ENCODE measurements around the gene GEMIN5.

Gene GEMIN5

GRCh38 chr5:154878642-154879335 lies 59.2 kb downstream of the GEMIN5 start:
- Histone ChIP-seq H3K4me3 (ENCODE audit: low read length) (no peak overlapping the region), H3K9me3 (ENCODE audit: control insufficient read depth, insufficient read depth, low read length) (peaks cover 8% of the 10 kb centered on the region; the same call in 1 of the 2 replicates), H3K36me3 (ENCODE audit: control insufficient read depth, low read length) (peaks cover 45% of the 10 kb centered on the region), H3K4me2 (ENCODE audit: low read length) (no peak overlapping the region), H3K79me2 (ENCODE audit: control insufficient read depth, low read length) (no peaks in the 10 kb centered on the region), H3K4me1 (ENCODE audit: control insufficient read depth, low read length) (no peaks in the 10 kb centered on the region), H4K20me1 (ENCODE audit: control insufficient read depth, insufficient read depth, low read depth, low read length) (no peaks in the 10 kb centered on the region), H3K27me3 (ENCODE audit: control insufficient read depth, low read length) (no peaks in the 10 kb centered on the region), H3K27ac (ENCODE audit: low read depth, low read length) (no peak overlapping the region), H3F3A (ENCODE audit: control insufficient read depth, insufficient read depth) (0 out of 2 replicates have a peak, but pooled peaks cover 4% of the 10 kb centered on the region), H3K9me2 (replicated peaks; ENCODE audit: control insufficient read depth, low read length) (no peaks in the 10 kb centered on the region)
- TF ChIP-seq CTCF (IDR thresholded peaks at IDR 0.05; ENCODE audit: low read depth, low read length, poor library complexity, severe bottlenecking) = no peak
- no peak for TF ChIP-seq EZH2phosphoT487 (IDR thresholded peaks at IDR 0.05; ENCODE audit: borderline replicate concordance, low read length)

- no peaks in the 10 kb centered on the region for H3K27me3 ChIP-seq (ENCODE audit: control insufficient read depth, low read length)
- H3K9me3 ChIP-seq (ENCODE audit: control insufficient read depth, insufficient read depth, low read length) = peaks cover 5% of the 10 kb centered on the region; the same call in 1 of the 2 replicates
- H4K20me1 ChIP-seq (ENCODE audit: control insufficient read depth, insufficient read depth, low read depth, low read length) = no peaks in the 10 kb centered on the region
- no peak overlapping the region for H3K4me3 ChIP-seq (ENCODE audit: low read length)
- no peaks in the 10 kb centered on the region for H3K4me1 ChIP-seq (ENCODE audit: control insufficient read depth, low read length)
- TF ChIP-seq CTCF (IDR thresholded peaks at IDR 0.05; ENCODE audit: low read depth, low read length, poor library complexity, severe bottlenecking) = no peak
- H3K9me2 ChIP-seq (replicated peaks; ENCODE audit: control insufficient read depth, low read length) = no peaks in the 10 kb centered on the region
- 0 out of 2 replicates have a peak, but pooled peaks cover 4% of the 10 kb centered on the region for H3F3A ChIP-seq (ENCODE audit: control insufficient read depth, insufficient read depth)
- peaks cover under 1% of the 10 kb centered on the region; the same call in 1 of the 2 replicates for H3K79me2 ChIP-seq (ENCODE audit: control insufficient read depth, low read length)
- no peak overlapping the region for H3K27ac ChIP-seq (ENCODE audit: low read depth, low read length)
- H3K4me2 ChIP-seq (ENCODE audit: low read length) = no peak overlapping the region
- peaks cover 77% of the 10 kb centered on the region for H3K36me3 ChIP-seq (ENCODE audit: control insufficient read depth, low read length)
These were observed 64.2 kb downstream of the GEMIN5 start for GRCh38 chr5:154873791-154874331.

DNA sequence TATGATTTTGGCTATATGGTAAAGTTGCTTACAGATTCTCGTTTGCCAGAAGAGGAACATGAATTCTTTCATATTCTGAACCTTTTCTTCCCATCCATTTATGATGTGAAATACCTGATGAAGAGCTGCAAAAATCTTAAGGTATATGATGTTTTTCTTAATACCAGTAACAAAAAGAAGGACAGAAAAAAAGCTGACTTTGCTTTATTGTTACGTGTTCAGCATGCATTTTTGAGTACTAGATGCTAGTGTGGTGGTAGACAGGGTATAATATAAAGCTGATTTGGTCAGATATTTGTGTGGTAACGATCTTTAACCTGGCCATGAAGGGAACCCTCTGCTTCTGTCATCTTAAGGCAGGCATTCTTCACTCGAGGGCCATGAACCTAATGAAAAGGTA lies 66.3 kb downstream of the GEMIN5 start:
- Histone ChIP-seq H3K4me3 (ENCODE audit: low read length) (no peak overlapping the region), H3K9me3 (ENCODE audit: control insufficient read depth, insufficient read depth, low read length) (no peaks in the 10 kb centered on the region), H3K4me1 (ENCODE audit: control insufficient read depth, low read length) (no peaks in the 10 kb centered on the region), H4K20me1 (ENCODE audit: control insufficient read depth, insufficient read depth, low read depth, low read length) (no peaks in the 10 kb centered on the region), H3K27ac (ENCODE audit: low read depth, low read length) (no peak overlapping the region), H3K9me2 (replicated peaks; ENCODE audit: control insufficient read depth, low read length) (no peaks in the 10 kb centered on the region), H3K79me2 (ENCODE audit: control insufficient read depth, low read length) (peaks cover 6% of the 10 kb centered on the region; the same call in 1 of the 2 replicates), H3K4me2 (ENCODE audit: low read length) (no peak overlapping the region), H3K36me3 (ENCODE audit: control insufficient read depth, low read length) (peaks cover 78% of the 10 kb centered on the region), H3K27me3 (ENCODE audit: control insufficient read depth, low read length) (no peaks in the 10 kb centered on the region), H3F3A (ENCODE audit: control insufficient read depth, insufficient read depth) (0 out of 2 replicates have a peak, but pooled peaks cover 3% of the 10 kb centered on the region)
- TF ChIP-seq EZH2phosphoT487 (IDR thresholded peaks at IDR 0.05; ENCODE audit: borderline replicate concordance, low read length) = no peak
- no peak for TF ChIP-seq CTCF (IDR thresholded peaks at IDR 0.05; ENCODE audit: low read depth, low read length, poor library complexity, severe bottlenecking)
